Endometrial microvascular endothelial cells (primary cell): ENCODE measurements around the gene MEX3B. TPM values are rescaled to one million over a fixed set of nuclear protein-coding genes. Genes with fewer than 3 reads are reported as not detected.

Experiments used
- in situ Hi-C: cut with HindIII; loops from 2 replicates; pipeline ENCODE4 v1.10.0; 2017; ENCODE audit warnings: low sequenced_read_pairs, low pct_unique_long_range_greater_than_20kb; ENCODE audit errors: inconsistent ontology term
- total RNA-seq: library from RNA; depleted of rRNA; stranded (reverse); fragments of >200 nt; gene quantifications from one replicate; pipeline ENCODE4 v1.2.3, GENCODE V29; 2015; ENCODE audit errors: inconsistent ontology term

Gene MEX3B
- 4.3 TPM for total RNA-seq

DNA sequence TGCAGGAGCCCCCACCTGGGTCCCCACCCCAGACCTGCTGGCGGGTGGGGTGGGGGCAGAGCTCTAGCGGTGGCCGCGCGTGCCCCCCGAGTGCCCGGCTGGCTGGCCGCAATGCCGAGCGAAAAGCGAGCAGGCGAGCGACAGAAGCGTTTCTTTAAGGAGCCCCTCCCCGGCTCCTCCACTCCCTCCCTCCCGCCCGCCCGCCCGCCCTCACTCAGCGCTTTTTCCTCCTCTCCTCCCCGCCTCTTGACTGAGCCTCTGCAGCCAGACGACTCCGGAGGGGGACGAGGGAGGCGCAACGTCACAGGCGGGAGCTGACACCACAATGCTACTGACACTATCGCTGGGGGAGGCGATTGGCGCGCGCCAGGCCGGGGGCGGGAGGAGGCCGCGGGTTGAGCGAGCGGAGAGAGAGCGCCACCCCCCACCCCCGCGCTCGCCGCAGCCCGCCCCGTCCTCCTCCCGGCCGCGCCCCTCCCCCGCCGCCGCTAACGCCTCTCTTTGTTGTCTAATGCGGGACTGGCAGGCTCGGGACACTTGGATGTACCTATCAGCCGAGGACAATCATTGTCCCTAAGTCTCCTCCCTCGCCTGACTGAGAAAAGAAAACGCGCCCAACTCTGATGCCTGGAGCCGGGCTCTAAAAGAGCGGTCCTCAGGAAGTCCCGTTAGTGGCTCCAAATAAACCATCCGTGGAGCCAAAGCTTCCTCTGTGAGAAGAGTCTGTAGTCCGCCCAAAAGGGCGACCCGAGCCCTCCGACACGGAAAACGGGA lies at the start of gene MEX3B:
TSS of gene MEX3B (minus strand) at position 127 of the 774 bp plus-strand sequence. CDS start 313 bp downstream, outside the sequence.
- in situ Hi-C loops = loop anchor here (25.0 kb wide), 1 partner anchor 559 kb away; no protein-coding TSS in a partner anchor

DNA sequence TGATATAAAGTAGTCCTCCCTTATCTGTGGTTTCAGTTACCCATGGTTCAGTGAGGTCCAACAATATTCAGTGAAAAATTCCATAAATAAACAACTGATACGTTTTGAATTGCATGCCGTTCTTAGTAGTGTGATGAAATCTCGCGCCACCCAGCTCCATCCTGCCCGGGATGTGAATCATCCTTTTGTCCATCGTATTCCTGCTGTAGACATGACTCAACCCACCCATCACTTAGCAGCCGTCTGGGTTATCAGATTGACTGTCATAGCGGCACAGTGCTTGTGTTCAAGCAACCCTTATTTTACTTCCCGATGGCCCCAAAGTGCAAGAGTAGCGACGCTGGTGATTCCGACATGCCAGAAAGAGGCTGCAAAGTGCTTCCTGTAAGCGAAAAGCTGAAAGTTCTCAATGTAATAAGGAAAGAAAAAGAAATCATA lies 48.0 kb upstream of the MEX3B start:
- in situ Hi-C loops = no loop called here

DNA sequence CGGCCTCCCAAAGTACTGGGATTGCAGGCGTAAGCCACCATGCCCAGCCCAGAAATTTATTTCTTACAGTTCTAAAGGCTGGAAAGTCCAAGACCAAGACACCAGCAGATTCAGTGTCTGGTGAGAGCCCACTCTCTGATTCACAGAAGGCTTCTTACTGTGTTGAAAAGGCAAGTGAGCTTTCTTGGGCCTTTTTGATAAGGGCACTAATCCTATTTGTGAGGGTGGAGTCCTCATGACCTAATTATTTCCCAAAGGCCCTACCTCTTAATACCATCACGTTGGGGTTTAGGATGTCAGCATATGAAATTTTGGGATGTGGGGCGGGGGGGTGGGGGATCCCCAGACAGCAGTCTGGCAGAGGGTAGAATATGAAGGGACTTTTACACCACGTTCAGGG lies 47.5 kb upstream of the MEX3B start:
- in situ Hi-C loops = no loop called here

DNA sequence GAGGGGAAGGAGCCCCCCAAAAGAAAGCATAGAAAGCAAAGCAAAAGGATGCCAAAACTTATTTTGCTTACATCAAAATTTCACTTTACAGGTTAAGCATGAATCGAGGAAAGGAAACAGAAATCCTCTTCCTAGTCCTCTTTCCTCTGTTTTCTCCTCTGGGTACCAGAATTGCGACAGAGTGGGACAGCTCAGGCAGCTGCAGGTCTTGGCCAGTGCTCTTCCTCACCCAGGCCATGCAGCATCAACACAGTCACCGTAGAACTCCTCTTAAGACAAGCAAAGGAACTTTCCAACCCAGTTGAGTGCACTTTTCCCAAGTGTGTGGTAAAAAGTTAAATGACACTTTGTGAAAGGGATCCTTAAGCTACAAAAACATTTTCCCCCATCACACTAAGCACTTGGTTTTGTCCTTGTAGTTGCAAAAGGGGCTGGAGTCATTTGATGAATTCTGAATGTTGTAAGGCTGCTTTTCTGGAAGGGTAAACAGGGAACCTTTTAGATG lies 45.9 kb upstream of the MEX3B start:
- in situ Hi-C loops = no loop called here

DNA sequence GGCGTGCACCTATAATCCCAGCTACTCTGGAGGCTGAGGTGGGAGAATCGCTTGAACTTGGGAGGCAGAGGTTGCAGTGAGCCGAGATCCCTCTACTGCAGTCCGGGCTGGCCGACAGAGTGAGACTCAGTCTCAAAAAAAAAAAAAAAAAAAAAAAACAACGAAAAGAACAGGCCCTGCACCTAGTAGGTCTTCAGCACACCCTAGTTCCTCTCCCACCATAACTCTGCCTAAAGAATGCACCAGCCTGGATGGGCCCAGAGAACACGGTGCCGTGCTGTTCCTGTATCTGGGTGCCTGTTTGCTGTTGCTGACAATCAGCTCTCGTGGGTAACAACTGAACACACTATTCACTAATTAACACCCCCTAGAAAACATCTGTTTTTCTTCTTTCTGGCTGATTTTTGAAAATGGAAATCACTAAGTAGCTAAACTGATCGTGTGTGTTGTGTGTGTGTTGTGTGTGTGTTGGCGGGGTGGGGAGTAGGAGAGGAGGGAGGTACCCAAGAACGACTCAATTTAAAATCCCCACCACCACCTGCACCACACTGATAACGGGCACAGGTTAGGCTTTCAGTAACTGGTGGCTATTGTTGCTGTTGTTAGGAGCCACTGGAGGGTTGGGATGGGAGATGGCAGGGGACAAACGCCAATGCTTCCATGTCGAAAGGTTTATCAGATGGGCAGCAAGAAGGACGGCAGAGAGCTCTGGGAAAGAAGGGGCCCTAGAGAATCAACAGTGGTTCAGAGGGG lies 40.6 kb upstream of the MEX3B start:
- in situ Hi-C loops = no loop called here

DNA sequence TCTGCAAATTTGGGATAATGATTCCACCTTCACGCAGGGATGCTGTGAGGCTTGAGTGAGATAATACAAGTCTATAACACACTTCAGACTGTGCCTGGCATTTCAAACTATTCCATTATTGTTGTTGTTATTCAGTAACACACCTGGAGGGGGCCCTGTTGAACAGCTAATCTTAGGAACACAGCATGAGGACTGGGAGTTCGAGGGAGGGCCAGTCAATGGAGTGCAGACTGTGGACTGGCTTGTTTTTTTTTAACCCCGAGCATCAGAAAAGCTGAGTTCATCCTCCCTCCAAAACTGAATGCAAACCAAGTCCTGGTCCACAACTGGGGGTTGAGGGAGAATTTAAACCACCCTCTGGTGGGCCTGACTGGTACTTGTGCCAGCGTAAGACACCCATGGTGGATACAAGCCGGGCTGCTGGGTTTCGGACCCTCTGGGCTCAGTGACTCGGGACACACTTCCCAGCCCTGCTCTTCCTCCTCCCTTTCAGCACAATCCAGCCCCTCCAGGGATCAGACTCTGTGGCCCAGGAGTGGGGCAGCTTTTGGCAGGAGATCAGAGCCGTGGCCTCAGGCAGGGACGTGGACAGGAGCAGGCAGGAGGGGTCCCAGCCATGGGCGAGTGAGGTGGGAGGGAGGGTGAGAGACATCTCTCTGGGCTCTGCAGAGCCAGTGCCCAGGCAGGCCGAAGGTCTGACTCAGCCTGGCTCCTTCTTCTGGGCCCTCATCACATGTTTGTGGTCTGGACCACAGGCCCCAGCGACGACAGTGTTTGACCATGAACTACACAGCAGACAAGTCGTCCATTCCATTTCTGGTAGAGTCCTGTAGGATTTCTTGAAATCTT lies 36.3 kb upstream of the MEX3B start:
- in situ Hi-C loops = no loop called here

DNA sequence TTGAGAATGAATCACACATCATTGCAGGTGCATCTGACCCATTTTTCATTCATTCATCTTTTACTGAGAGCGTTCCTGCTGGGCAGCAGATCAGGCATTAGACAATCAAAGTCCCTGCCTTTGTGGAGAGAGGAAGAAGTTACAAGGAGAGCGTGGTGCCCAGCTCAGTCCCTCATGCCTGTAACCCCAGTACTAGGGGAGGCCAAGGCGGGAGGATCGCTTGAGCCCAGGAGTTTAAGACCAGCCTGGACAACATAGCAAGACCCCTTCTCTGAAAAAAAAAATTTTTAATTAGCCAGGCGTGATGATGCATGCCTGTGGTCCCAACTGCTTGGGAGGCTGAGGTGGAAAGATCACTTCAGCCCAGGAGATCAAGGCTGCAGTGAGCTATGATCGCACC lies 35.0 kb upstream of the MEX3B start:
- in situ Hi-C loops = no loop called here

DNA sequence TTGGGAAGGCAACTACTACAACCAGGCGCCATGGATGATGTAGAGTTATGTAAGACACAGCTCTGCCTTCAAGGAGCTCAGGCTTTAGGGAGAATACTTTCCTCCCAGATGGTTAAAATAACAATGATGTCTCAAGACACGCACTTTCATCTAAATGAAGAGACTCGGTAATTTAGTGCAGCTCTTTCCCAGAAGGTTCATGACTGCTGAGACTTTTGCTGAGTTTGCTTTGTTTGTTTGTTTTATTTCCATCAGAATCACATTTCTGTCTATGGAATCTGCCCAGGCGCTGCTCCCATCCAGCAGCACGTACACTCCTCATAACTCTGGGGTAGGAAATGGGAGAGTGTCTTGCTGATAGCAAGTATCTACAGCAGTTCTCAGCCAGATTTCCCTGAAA lies 33.9 kb upstream of the MEX3B start:
- in situ Hi-C loops = no loop called here

DNA sequence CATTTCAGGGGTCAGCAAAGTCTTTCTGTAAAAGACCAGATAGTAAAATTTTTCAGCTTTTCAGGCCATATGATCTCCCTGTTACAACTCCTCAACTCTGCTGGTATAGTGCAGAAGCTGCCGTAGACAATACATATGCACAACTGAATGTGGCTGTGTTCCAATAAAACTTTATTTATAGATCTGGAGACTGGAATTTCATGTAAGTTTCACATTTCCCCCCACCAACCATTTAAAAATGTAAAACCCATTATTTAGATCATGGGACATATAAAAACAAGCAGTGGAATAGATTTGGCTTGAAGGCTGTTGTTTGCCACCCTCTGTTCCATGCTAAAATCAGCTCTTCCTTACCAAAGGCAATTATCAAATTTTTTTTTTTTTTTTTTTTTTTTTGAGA lies 28.8 kb upstream of the MEX3B start:
- in situ Hi-C loops = no loop called here

DNA sequence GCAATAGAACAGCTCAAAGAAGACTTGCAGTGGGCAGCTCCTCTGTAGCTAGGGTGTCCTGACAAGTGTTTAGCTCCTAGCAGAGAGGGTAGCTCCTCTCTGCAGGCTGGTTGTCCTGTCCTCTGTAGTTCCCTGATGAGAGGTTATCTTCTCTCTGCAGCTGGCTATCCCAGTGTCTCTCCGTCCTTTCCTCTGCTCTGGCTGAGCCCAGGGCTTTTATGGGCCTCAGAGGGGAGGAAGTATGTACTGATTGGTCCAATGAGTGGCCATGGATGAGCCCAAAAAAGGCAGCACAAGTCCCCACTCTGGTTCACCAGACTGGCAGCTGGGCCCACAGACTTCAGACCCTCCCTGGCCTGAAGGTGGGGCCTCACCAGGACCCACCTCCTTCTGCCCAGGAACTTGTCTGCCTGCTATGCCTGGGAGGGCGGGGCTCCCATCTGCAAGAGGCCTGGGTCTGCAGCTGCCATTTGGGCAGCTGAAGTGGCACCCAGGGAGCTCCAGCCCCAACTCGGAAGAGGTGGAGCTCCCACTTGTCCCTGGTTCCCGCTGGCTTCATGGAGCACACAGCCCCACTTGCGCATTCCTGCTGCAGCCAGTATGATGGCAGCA lies 27.2 kb upstream of the MEX3B start:
- in situ Hi-C loops = no loop called here

DNA sequence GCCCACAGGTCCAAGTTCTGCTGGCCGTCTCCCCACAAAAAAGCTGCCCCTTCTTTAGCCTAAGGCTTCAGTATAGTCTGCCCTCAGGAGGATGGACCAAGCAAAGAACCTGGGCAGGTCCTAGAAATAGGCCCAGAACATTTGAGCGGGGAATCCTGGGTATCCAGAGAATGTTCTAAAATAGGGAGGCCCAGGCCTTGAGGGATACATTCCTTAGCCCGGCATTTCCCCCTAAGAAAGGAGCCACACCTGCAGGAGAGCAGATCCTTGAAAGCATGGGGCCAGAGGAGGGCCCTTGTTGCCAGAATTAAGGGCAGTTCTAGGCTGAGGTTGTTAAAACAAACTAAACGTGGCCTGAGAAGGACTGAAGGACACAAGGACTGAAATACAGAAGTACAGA lies 20.6 kb upstream of the MEX3B start:
- in situ Hi-C loops = no loop called here

DNA sequence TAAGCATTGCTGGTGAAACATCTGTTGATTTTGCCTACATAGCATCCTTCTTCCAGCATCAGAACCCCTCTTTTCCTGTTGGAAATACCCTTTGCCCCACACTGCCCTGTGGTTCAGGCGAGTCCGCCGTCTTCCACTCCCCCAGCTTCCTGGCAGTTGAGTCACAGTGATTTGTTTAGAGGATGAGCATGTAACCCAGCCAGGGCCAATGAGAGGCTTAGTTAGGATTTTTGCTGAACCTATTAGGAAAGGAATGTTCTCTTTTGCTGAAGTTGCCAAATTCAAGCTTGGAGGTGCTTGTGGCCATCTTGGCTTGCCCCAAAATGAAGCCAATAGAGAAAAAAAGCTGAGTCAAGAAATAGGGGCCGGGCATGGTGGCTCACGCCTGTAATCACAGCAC lies 19.0 kb upstream of the MEX3B start:
- in situ Hi-C loops = no loop called here

DNA sequence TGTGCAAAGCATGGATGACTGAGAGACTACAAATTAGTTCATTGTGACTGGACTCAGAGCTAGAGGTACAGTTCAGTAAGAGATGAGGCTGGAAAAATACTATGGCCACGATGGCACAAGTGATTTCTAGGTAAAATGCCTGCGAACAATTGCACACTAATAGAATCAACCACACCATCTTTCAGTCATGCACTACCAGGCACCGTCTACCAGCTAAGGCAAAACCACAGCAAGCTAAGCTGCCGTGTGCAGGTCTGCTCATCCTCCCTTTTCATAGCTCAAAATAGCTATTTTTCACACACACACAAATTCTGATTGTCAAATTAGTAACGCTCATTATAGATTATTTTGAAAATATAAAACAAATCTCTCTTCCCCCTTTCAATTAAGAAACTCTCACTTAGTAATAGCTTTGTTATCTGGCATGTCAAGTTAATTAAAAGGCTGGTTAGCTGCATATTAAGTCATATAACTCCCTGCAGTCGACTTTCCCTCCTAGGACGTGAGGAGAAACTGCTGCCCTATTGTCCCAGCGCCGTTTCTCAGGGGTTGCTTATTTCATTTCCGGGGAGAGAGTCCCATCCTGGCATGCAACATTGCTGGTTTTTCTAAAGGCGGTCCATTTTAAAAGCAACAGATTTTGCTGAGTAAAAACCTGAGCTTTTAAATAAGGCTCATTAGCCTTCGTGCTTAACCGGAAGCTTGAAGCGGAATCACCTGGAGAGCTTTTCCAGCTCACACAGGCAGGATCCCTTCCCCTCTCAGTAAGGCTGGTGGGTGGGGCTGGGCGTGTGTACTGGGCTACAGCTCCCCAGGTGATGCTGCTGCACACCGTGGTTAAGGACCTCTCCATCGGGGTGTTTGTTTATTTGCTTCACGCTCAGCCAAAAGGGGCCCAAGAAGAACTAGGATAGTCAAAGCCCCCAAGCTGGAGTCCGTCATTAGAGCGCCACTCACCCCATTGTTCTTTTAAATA lies 16.9 kb upstream of the MEX3B start:
- in situ Hi-C loops = no loop called here

DNA sequence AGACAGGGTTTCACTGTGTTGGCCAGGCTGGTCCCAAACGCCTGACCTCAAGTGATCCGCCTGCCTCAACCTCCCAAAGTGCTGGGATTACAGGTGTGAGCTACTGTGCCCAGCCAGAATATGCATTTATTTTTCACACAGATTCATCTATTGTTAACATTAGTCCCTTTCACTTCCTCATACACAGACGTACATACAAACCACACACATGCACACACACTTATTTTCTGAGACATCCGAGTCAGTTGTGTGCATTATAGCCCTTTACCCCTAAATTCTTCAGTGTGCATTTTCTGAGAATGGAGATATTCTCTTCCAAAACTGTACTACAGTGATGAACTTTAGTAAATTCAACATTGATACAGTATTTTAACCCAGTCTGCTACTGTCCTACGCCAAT lies 15.0 kb upstream of the MEX3B start:
- in situ Hi-C loops = no loop called here

DNA sequence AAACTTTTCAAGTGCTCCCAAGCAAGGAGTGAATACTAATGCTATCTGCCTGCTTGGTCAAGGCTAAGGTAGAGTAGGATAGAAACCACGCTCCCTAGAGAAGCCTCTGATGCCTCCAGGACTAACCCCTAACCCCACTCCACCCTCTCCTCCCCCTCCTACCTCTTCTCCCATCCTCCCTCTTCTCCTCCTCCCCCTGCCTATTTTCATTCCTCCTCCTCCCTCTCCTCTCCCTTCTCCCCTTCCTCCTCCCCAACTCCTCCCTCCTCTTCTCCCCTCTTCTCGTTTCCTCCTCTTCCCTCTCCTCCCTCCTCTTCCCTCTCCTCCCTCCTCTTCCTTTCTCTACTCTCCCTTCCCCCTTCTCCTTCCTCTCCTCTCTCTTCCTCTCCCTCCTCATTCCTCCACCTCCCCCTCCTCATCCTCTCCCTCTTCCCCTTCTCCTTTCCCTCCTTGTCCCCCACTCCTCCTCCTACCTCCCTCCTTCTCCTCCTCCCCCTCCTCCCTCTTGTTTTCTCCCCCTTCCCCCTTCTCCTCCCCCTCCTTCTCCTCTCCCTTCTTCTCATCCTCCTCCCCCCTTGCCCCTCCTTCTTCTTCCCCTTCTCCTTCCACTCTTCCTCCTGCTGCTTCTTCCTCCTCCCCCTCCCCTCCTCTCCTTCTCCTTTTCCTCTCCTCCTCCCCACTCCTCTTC lies 12.8 kb upstream of the MEX3B start:
- in situ Hi-C loops = no loop called here

DNA sequence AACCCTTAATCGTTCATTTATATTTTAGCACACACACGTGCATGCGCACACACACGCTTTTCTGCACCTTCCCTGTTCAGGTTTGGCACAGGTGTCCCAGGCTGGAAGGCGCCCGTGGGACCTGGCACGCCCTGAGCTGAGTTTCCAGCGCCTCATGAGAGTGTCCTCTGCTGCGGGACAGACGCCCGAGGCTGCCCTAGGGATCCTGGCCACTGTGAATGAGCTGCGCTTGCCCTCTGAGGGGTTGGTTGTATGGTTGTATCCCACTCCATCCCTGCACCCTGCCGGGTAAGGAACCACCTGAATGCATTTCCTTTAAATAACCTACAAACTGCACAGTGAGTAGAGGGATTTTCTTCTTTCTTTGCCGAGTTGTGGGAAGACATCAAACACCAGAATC lies 12.2 kb upstream of the MEX3B start:
- in situ Hi-C loops = no loop called here
